GM12801 (cell line): ENCODE results near the gene NRN1.

ENCODE experiments used
- CTCF ChIP-seq: IDR thresholded peaks from one replicate; pipeline ENCODE4 v1.5.1; 2011; ENCODE audit warnings: control low read depth; ENCODE audit not compliant: insufficient read length; ENCODE audit errors: extremely low read depth

The NRN1 gene

GRCh38 chr6:5995658-5995948, 11.1 kb downstream of the NRN1 start:
- TF ChIP-seq CTCF, result no peak

GRCh38 chr6:5994999-5995657, 11.6 kb downstream of the NRN1 start:
- no peak for TF ChIP-seq CTCF

- TF ChIP-seq CTCF, result no peak
These were observed 12.3 kb downstream of the NRN1 start for GRCh38 chr6:5994234-5994998.

- TF ChIP-seq CTCF, result no peak
These were observed 14.0 kb downstream of the NRN1 start for GRCh38 chr6:5992551-5993225.

GRCh38 chr6:5990786-5991185, 15.9 kb downstream of the NRN1 start:
- no peak for TF ChIP-seq CTCF

GRCh38 chr6:5989141-5989723, 17.5 kb downstream of the NRN1 start:
- no peak for TF ChIP-seq CTCF

GRCh38 chr6:5986861-5987260, 19.9 kb downstream of the NRN1 start:
- no peak for TF ChIP-seq CTCF
